ENCODE measurements around the gene TDRD3.

- TF ChIP-seq, protein P1, sequence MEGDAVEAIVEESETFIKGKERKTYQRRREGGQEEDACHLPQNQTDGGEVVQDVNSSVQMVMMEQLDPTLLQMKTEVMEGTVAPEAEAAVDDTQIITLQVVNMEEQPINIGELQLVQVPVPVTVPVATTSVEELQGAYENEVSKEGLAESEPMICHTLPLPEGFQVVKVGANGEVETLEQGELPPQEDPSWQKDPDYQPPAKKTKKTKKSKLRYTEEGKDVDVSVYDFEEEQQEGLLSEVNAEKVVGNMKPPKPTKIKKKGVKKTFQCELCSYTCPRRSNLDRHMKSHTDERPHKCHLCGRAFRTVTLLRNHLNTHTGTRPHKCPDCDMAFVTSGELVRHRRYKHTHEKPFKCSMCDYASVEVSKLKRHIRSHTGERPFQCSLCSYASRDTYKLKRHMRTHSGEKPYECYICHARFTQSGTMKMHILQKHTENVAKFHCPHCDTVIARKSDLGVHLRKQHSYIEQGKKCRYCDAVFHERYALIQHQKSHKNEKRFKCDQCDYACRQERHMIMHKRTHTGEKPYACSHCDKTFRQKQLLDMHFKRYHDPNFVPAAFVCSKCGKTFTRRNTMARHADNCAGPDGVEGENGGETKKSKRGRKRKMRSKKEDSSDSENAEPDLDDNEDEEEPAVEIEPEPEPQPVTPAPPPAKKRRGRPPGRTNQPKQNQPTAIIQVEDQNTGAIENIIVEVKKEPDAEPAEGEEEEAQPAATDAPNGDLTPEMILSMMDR (conservative IDR thresholded peaks at IDR 0.05; ENCODE audit: low read depth in 2 of 2), result no peak
- TF ChIP-seq, protein P2, sequence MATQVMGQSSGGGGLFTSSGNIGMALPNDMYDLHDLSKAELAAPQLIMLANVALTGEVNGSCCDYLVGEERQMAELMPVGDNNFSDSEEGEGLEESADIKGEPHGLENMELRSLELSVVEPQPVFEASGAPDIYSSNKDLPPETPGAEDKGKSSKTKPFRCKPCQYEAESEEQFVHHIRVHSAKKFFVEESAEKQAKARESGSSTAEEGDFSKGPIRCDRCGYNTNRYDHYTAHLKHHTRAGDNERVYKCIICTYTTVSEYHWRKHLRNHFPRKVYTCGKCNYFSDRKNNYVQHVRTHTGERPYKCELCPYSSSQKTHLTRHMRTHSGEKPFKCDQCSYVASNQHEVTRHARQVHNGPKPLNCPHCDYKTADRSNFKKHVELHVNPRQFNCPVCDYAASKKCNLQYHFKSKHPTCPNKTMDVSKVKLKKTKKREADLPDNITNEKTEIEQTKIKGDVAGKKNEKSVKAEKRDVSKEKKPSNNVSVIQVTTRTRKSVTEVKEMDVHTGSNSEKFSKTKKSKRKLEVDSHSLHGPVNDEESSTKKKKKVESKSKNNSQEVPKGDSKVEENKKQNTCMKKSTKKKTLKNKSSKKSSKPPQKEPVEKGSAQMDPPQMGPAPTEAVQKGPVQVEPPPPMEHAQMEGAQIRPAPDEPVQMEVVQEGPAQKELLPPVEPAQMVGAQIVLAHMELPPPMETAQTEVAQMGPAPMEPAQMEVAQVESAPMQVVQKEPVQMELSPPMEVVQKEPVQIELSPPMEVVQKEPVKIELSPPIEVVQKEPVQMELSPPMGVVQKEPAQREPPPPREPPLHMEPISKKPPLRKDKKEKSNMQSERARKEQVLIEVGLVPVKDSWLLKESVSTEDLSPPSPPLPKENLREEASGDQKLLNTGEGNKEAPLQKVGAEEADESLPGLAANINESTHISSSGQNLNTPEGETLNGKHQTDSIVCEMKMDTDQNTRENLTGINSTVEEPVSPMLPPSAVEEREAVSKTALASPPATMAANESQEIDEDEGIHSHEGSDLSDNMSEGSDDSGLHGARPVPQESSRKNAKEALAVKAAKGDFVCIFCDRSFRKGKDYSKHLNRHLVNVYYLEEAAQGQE (IDR thresholded peaks at IDR 0.05; ENCODE audit: unreplicated experiment), result no peak
- TF ChIP-seq EZH2 (IDR thresholded peaks at IDR 0.05; ENCODE audit: low read depth, unreplicated experiment), result no peak
- no peak for TF ChIP-seq CREB1 (CRISPR knock-in tag; IDR thresholded peaks at IDR 0.05; ENCODE audit: low read depth)
- no peak for TF ChIP-seq POLR2AphosphoS5 (IDR thresholded peaks at IDR 0.05; ENCODE audit: low read depth)
- TF ChIP-seq EZH2phosphoT487 (IDR thresholded peaks at IDR 0.05; ENCODE audit: unreplicated experiment), result no peak
- TF ChIP-seq, protein P3, sequence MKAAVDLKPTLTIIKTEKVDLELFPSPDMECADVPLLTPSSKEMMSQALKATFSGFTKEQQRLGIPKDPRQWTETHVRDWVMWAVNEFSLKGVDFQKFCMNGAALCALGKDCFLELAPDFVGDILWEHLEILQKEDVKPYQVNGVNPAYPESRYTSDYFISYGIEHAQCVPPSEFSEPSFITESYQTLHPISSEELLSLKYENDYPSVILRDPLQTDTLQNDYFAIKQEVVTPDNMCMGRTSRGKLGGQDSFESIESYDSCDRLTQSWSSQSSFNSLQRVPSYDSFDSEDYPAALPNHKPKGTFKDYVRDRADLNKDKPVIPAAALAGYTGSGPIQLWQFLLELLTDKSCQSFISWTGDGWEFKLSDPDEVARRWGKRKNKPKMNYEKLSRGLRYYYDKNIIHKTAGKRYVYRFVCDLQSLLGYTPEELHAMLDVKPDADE (IDR thresholded peaks at IDR 0.05), result no peak
Observed at GRCh38 chr13:60484865-60485264, 87.8 kb downstream of the TDRD3 start.

All from GM23338 (cell line).